Measurements from ENCODE around the gene GBX1.

Gene GBX1

GRCh38 chr7:151167197-151167961 lies at the start of gene GBX1:
Gene GBX1 (minus strand): TSS chr7:151167694. CDS start chr7:151167548, 146 bp downstream.
- peak; percentile 11 for DNase-seq

GRCh38 chr7:151215396-151215795 lies 47.9 kb upstream of the GBX1 start:
- no peak for DNase-seq

GRCh38 chr7:151213826-151214225 lies 46.3 kb upstream of the GBX1 start:
- DNase-seq = no peak

- no peak for DNase-seq
Measured at GRCh38 chr7:151212626-151213025, 45.1 kb upstream of the GBX1 start.

GRCh38 chr7:151211155-151211772 lies 43.8 kb upstream of the GBX1 start:
- DNase-seq = no peak

- DNase-seq = no peak
Measured at GRCh38 chr7:151210087-151210854, 42.8 kb upstream of the GBX1 start, which contains the start of gene H2BK1. Gene H2BK1 (minus strand): TSS chr7:151210488. CDS start chr7:151210318, 170 bp downstream.

- DNase-seq = no peak
Measured at GRCh38 chr7:151209588-151209987, 42.1 kb upstream of the GBX1 start.

- DNase-seq = no peak
Measured at GRCh38 chr7:151208253-151208862, 40.9 kb upstream of the GBX1 start.

GRCh38 chr7:151207804-151208203 lies 40.3 kb upstream of the GBX1 start:
- DNase-seq = no peak

GRCh38 chr7:151207315-151207714 lies 39.8 kb upstream of the GBX1 start:
- no peak for DNase-seq

GRCh38 chr7:151206914-151207313 lies 39.4 kb upstream of the GBX1 start:
- peak; percentile 71 for DNase-seq

GRCh38 chr7:151205730-151206129 lies 38.2 kb upstream of the GBX1 start:
- DNase-seq = no peak

GRCh38 chr7:151204383-151205032 lies 37.0 kb upstream of the GBX1 start:
- DNase-seq = peak; percentile 9

- DNase-seq = no peak
Measured at GRCh38 chr7:151202836-151203235, 35.3 kb upstream of the GBX1 start.

- no peak for DNase-seq
Measured at GRCh38 chr7:151201751-151202150, 34.3 kb upstream of the GBX1 start.

- DNase-seq = no peak
Measured at GRCh38 chr7:151201344-151201743, 33.9 kb upstream of the GBX1 start.

- no peak for DNase-seq
Measured at GRCh38 chr7:151198945-151199848, 31.7 kb upstream of the GBX1 start.

- DNase-seq = no peak
Measured at GRCh38 chr7:151197932-151198331, 30.4 kb upstream of the GBX1 start.

GRCh38 chr7:151195616-151196450 lies 28.3 kb upstream of the GBX1 start:
- DNase-seq = no peak

- no peak for DNase-seq
Measured at GRCh38 chr7:151194188-151194587, 26.7 kb upstream of the GBX1 start.

Measured in CD4-positive, alpha-beta T cell treated with Interleukin-21 for 1 hour (primary cell).